ENCODE measurements around the gene CYREN. TPM values are rescaled to one million over a fixed set of nuclear protein-coding genes. Genes with fewer than 3 reads are reported as not detected.

CYREN gene
- total RNA-seq, 2 donors from 2014 or later: 34.5 to 37.6 TPM

- H3K36me3 ChIP-seq: no peaks in the 10 kb centered on the region
- DNase-seq: no peak
Measured at GRCh38 chr7:135195156-135195555, 24.6 kb upstream of the CYREN start.

GRCh38 chr7:135194494-135195095, 24.1 kb upstream of the CYREN start:
- Histone ChIP-seq H3K36me3 (no peaks in the 10 kb centered on the region), H3K27ac (no peak overlapping the region), H3K4me1 (no peaks in the 10 kb centered on the region)

More at GRCh38 chr7:135195156-135195555, 24.6 kb upstream of the CYREN start:
- TF ChIP-seq CTCF (IDR thresholded peaks at IDR 0.05): no peak
- intact Hi-C loops (cut with DNase I): no loop called here
- H3K9me3 ChIP-seq: no peaks in the 10 kb centered on the region
- H3K27ac ChIP-seq: no peak overlapping the region
- no peaks in the 10 kb centered on the region for H3K4me1 ChIP-seq
- no peak overlapping the region for H3K9ac ChIP-seq (ENCODE audit: low read depth in 2 of 2, low read length in 2 of 2)
- no peak overlapping the region for H3K4me3 ChIP-seq
- H3K27me3 ChIP-seq: no peaks in the 10 kb centered on the region

GRCh38 chr7:135193615-135194081, 23.1 kb upstream of the CYREN start:
- H3K4me3 ChIP-seq: no peak overlapping the region
- H3K9ac ChIP-seq (ENCODE audit: low read depth in 2 of 2, low read length in 2 of 2): no peak overlapping the region
- TF ChIP-seq CTCF (IDR thresholded peaks at IDR 0.05): no peak
- intact Hi-C loops (cut with DNase I): no loop called here
- H3K27ac ChIP-seq: no peak overlapping the region
- no peaks in the 10 kb centered on the region for H3K36me3 ChIP-seq
- no peaks in the 10 kb centered on the region for H3K4me1 ChIP-seq
- H3K27me3 ChIP-seq: no peaks in the 10 kb centered on the region
- DNase-seq: no peak
- no peaks in the 10 kb centered on the region for H3K9me3 ChIP-seq

More at GRCh38 chr7:135194494-135195095, 24.1 kb upstream of the CYREN start:
- TF ChIP-seq CTCF (IDR thresholded peaks at IDR 0.05): no peak
- DNase-seq: no peak
- no peaks in the 10 kb centered on the region for H3K27me3 ChIP-seq
- H3K9ac ChIP-seq (ENCODE audit: low read depth in 2 of 2, low read length in 2 of 2): no peak overlapping the region
- no peak overlapping the region for H3K4me3 ChIP-seq
- intact Hi-C loops (cut with DNase I): no loop called here
- H3K9me3 ChIP-seq: no peaks in the 10 kb centered on the region

GRCh38 chr7:135192914-135193536, 22.5 kb upstream of the CYREN start:
- Histone ChIP-seq H3K27ac (no peak overlapping the region), H3K4me1 (no peaks in the 10 kb centered on the region), H3K4me3 (no peak overlapping the region), H3K9me3 (no peaks in the 10 kb centered on the region), H3K27me3 (no peaks in the 10 kb centered on the region), H3K36me3 (no peaks in the 10 kb centered on the region), H3K9ac (ENCODE audit: low read depth in 2 of 2, low read length in 2 of 2) (no peak overlapping the region)
- intact Hi-C loops (cut with DNase I): no loop called here
- DNase-seq: no peak
- no peak for TF ChIP-seq CTCF (IDR thresholded peaks at IDR 0.05)

- no peak for TF ChIP-seq CTCF (IDR thresholded peaks at IDR 0.05)
- Histone ChIP-seq H3K27me3 (no peaks in the 10 kb centered on the region), H3K9ac (ENCODE audit: low read depth in 2 of 2, low read length in 2 of 2) (no peak overlapping the region), H3K9me3 (no peaks in the 10 kb centered on the region), H3K4me3 (no peak overlapping the region), H3K36me3 (no peaks in the 10 kb centered on the region), H3K27ac (no peak overlapping the region), H3K4me1 (no peaks in the 10 kb centered on the region)
- intact Hi-C loops (cut with DNase I): no loop called here
- no peak for DNase-seq
Measured at GRCh38 chr7:135190703-135191102, 20.2 kb upstream of the CYREN start.
